ENCODE data around the gene FLNA.

The FLNA gene

DNA sequence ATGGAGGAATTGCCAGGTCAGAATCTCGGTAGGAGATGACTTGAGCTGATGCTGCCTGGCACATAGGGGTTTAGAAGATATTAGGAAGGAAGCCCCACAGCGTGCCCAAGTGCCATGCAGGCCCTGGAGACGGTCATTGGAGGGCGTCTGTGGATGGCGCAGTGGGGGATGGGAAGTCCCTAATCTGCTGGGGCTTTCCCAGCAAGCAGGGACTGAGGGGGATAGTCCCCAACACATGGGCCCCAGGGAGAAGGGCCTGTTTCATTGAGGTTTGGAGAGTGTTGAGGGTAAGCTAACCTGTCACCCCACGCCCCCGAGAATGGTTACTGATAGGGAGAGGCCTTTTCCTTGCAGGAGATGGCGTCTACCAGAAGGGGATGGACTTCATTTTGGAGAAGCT, 44.8 kb upstream of the FLNA start:
- H3K27ac ChIP-seq (ENCODE audit: low read depth, low read length, poor library complexity, severe bottlenecking): no peak overlapping the region
- H3K4me2 ChIP-seq (ENCODE audit: low read length): no peak overlapping the region
- no peaks in the 10 kb centered on the region for H3K36me3 ChIP-seq (ENCODE audit: insufficient read depth, low read length)
- H4K20me1 ChIP-seq (ENCODE audit: insufficient read depth, low read length): no peaks in the 10 kb centered on the region
- no peak overlapping the region for H3K4me3 ChIP-seq (ENCODE audit: low read depth, low read length, poor library complexity, severe bottlenecking)
- H3K27me3 ChIP-seq (ENCODE audit: insufficient read depth, low read length): no peaks in the 10 kb centered on the region
- no peaks in the 10 kb centered on the region for H3K9me2 ChIP-seq (ENCODE audit: low read depth, low read length)
- H3F3A ChIP-seq (ENCODE audit: insufficient read depth, low read length): no peaks in the 10 kb centered on the region
- TF ChIP-seq CTCF (IDR thresholded peaks at IDR 0.05; ENCODE audit: low read length) (no peak), EZH2 (IDR thresholded peaks at IDR 0.05; ENCODE audit: borderline replicate concordance, low read length) (no peak)
- no peak overlapping the region for H2AFZ ChIP-seq (ENCODE audit: low read length)
- H3K79me2 ChIP-seq (ENCODE audit: insufficient read depth, low read length): no peaks in the 10 kb centered on the region
- no peak overlapping the region for H3K9ac ChIP-seq (ENCODE audit: low read length)
- no peaks in the 10 kb centered on the region for H3K4me1 ChIP-seq (ENCODE audit: insufficient read depth, low read length, severe bottlenecking)
- no peaks in the 10 kb centered on the region for H3K9me3 ChIP-seq (ENCODE audit: low read length)

GRCh38 chrX:154417157-154417556, 42.7 kb upstream of the FLNA start:
- Histone ChIP-seq H3K27ac (ENCODE audit: low read depth, low read length, poor library complexity, severe bottlenecking) (no peak overlapping the region), H3K9me2 (ENCODE audit: low read depth, low read length) (no peaks in the 10 kb centered on the region)

DNA sequence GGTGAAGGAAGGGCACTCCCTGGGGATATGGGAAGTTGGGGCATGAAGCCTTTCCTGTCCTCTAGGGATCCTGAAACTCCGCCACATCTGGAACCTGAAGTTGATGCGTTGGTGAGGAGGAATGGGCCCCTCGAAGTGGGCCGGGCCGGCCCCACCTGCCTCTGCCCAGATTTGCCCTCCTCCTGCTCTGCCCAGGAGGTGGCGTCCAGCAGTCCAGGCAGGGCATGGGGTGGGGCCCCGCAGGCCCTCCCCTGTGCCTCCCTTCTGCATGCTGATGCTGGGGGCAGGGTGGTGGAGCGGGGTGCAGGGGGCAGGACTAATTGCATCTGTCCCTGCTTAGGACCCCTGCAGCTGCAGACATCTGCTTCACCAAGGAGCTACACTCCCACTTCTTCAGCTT, 38.7 kb upstream of the FLNA start:
- no peaks in the 10 kb centered on the region for H3K9me2 ChIP-seq (ENCODE audit: low read depth, low read length)
- peak overlapping the region; percentile 72 for H3K27ac ChIP-seq (ENCODE audit: low read depth, low read length, poor library complexity, severe bottlenecking)
- no peak overlapping the region for H3K4me2 ChIP-seq (ENCODE audit: low read length)
- no peaks in the 10 kb centered on the region for H3K27me3 ChIP-seq (ENCODE audit: insufficient read depth, low read length)
- no peaks in the 10 kb centered on the region for H3K36me3 ChIP-seq (ENCODE audit: insufficient read depth, low read length)
- TF ChIP-seq CTCF (IDR thresholded peaks at IDR 0.05; ENCODE audit: low read length) (no peak), EZH2 (IDR thresholded peaks at IDR 0.05; ENCODE audit: borderline replicate concordance, low read length) (no peak)
- peaks cover 29% of the 10 kb centered on the region for H3K4me1 ChIP-seq (ENCODE audit: insufficient read depth, low read length, severe bottlenecking)
- H3F3A ChIP-seq (ENCODE audit: insufficient read depth, low read length): no peaks in the 10 kb centered on the region
- H3K79me2 ChIP-seq (ENCODE audit: insufficient read depth, low read length): no peaks in the 10 kb centered on the region
- H2AFZ ChIP-seq (ENCODE audit: low read length): no peak overlapping the region
- H3K9ac ChIP-seq (ENCODE audit: low read length): no peak overlapping the region
- no peaks in the 10 kb centered on the region for H4K20me1 ChIP-seq (ENCODE audit: insufficient read depth, low read length)
- no peak overlapping the region for H3K4me3 ChIP-seq (ENCODE audit: low read depth, low read length, poor library complexity, severe bottlenecking)
- H3K9me3 ChIP-seq (ENCODE audit: low read length): no peaks in the 10 kb centered on the region

More at GRCh38 chrX:154417157-154417556, 42.7 kb upstream of the FLNA start:
- Histone ChIP-seq H3K4me3 (ENCODE audit: low read depth, low read length, poor library complexity, severe bottlenecking) (no peak overlapping the region), H3K27me3 (ENCODE audit: insufficient read depth, low read length) (no peaks in the 10 kb centered on the region), H3K79me2 (ENCODE audit: insufficient read depth, low read length) (no peaks in the 10 kb centered on the region), H3F3A (ENCODE audit: insufficient read depth, low read length) (no peaks in the 10 kb centered on the region), H4K20me1 (ENCODE audit: insufficient read depth, low read length) (no peaks in the 10 kb centered on the region), H3K4me2 (ENCODE audit: low read length) (no peak overlapping the region), H3K36me3 (ENCODE audit: insufficient read depth, low read length) (no peaks in the 10 kb centered on the region), H2AFZ (ENCODE audit: low read length) (no peak overlapping the region), H3K9me3 (ENCODE audit: low read length) (no peaks in the 10 kb centered on the region), H3K9ac (ENCODE audit: low read length) (no peak overlapping the region), H3K4me1 (ENCODE audit: insufficient read depth, low read length, severe bottlenecking) (peaks cover 6% of the 10 kb centered on the region)
- TF ChIP-seq CTCF (IDR thresholded peaks at IDR 0.05; ENCODE audit: low read length) (no peak), EZH2 (IDR thresholded peaks at IDR 0.05; ENCODE audit: borderline replicate concordance, low read length) (no peak)

Data from OCI-LY1 (cell line).